GM21360 (cell line): Measurements from ENCODE around the gene HSPB9.
A peak's percentile ranks its signal among the peaks of the same experiment; 100 is the strongest.

ENCODE experiments used
- ATAC-seq: cut with Tn5 transposase; IDR thresholded peaks from one replicate; pipeline ENCODE4 v1.9.1; 2021; ENCODE audit warnings: mild to moderate bottlenecking, moderate library complexity; ENCODE audit not compliant: unreplicated experiment

HSPB9 gene

GRCh38 chr17:42098730-42099399, 23.7 kb upstream of the HSPB9 start:
- no peak for ATAC-seq

GRCh38 chr17:42101513-42102292, 20.9 kb upstream of the HSPB9 start:
- no peak for ATAC-seq

DNA sequence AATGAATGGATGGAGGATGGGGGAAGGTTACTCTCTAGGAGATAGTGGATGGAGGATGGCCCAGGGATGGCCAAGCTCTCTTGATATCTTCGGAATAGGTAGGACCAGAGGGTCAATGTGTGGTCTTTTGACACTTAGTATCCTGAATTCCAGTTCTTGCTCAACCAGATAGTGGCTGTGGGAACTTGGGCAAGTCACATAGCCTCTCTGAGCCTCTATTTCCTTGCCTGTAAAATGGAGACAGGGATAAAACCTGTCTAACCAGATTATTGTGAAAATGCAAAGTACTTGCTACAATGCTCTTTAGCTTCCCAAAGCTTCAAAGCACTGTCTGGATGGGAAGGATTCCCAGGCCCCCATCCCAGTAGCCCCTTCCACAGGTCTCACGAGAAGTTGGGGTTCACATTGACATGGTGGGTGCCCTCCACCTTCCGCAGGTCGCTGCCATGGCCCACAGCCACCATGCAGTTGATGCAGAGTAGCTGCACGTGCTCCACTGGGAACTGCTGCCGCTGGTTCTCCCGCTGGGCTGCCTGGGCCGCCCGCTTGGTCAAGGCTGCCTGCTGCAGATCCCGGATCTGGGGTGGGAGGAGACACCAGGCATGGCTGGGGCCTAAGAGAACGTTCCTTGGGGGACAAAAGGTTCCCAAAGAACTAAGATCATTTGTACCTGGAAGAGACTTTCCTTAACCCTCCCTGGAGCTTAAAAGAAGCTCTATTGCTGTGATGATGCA, 19.2 kb upstream of the HSPB9 start:
- ATAC-seq = no peak

- ATAC-seq = no peak
Measured at GRCh38 chr17:42104264-42104663, 18.3 kb upstream of the HSPB9 start.

DNA sequence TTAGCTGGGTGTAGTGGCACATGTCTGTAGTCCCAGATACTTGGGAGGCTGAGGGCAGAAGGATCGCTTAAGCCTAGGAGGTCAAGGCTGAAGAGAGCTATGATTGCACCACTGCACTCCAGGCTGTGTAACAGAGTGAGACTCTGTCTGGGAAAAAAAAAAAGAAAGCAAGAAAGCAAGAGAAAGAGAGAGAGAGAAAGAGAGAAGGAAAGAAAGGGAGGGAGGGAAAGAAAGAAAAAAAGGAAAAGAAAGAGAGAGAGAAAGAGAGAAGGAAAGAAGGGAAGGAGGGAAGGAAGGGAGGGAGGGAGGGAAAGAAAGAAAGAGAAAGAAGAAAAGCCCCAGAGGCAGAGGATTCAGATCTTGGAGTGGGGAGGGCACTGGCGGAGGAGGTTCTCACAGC, 16.6 kb upstream of the HSPB9 start:
- ATAC-seq = no peak

DNA sequence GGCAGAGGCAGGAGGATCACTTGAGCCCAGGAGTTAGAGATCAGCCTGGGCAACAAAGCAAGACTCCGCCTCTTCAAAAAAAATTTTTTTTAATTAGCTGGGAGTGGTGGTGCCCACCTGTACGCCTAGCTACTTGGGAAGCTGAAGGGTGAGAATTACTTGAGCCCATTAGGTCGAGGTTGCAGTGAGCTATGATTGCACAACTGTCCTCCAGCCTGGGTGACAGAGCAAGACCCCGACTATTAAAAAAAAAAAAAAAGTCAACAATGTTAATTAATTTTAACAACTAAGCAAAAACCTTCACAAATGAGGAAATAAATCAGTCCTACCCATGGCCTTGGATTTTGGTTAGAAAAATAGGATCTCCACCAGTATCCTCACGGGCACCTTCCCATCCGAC, 15.5 kb upstream of the HSPB9 start:
- ATAC-seq = no peak

DNA sequence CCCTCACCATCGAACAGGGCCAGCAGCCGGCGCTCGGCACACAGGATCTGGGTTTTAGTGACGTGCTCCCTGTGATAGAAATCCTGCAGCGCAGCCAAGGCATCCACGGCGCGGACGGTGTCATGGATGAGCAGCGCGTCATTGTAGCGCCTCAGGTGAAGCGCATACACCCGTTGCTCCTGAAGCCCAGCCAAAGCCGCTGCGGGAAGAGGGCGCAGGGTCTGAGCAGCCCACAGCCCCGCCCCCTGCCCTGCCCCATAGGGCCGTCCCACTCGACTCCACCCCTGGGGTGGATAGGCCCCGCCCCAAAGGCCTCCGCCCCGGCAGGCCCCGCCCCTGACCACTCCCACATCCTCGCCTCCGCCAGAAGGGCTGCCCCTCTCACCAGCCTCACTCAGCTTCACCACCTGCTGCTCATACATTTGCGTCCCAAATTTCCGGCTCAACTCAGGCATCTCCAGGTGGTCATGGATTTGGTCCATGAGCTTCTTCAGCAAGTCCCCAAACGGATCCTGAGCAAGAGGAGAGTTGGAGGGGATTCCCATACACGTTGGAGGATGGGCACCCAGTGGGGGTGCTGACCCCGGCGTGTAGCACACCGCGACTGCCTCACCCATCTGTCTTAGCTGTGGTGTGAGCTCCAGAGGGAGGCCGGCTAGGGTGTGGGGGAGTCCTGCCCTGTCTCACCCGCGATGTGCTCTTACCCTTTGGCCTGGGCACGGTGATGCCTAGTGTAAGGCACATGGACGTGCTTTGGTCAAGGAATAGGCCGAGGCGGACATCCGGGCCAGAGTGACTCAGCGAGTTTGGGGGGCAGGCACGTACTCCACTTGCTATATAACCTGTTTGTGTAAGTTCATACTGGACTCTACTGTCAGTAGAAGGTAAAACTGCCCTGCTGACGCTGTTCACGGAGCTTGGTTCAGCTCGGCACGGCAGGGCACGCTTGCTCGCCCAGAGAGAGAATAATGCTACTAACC, 14.7 kb upstream of the HSPB9 start:
- no peak for ATAC-seq

GRCh38 chr17:42109086-42109485, 13.5 kb upstream of the HSPB9 start:
- no peak for ATAC-seq

DNA sequence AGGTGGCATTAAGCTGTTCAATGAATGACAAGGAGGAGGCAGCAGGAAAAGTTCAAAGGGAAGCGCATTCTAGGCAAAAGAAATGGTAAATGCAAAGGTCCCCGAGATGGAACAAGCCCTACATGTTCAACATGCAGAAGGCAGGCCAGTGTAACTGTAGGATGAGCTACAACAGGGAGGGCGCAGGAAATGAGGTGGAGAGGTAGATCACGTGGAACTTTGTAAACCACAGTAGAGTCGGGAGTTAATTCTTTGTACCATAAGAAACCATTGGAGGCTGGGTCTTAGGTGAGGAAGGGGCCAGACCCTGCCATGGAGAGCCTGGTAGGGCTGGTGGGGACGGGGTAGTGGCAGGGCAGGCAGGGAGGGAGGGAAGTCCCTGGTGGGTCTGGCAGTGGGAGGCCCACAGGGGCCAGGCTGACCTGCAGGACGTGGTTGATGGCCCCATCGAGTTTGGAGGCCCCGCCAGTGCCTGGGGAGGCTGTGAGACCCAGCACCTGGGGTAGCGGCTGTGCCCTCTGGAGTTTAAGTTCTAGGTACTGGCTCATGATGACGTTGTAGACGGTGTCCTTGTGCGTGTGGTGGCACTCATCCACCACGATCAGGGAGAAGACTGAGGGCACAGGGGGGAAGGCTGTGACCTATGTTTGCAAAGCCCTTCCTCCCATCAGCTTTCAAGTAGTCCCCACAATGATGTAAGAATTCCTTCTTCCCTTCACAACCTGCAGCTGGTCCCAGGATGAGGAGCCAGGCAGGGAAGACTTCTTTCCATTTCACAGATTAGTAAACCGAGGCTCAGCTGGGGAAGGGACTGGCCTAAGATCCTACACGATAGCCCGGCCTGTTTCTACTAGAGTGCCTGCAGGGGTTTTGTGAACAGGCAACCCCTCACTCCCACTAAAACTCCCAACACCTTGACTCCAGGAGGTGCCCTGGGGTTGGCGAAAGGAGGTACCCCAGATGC, 12.0 kb upstream of the HSPB9 start:
- no peak for ATAC-seq

DNA sequence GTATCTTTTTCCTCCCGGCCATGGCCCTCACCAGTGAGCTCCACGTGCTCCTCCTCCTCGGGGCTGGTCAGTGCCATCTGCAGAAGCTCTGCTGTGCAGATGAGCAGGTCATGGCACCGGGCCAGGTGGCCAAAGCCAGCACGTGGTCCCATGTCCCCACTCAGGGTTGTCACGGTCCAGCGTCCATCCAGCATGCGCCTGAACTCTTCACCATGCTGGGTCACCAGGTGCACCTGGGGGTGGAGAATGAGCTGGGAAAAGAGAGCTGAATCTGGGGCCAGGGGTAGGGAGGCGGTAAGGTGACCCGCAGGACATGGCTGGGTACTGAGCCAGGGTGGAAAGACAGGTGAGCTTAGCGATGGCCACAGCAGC, 11.4 kb upstream of the HSPB9 start:
- ATAC-seq = no peak

DNA sequence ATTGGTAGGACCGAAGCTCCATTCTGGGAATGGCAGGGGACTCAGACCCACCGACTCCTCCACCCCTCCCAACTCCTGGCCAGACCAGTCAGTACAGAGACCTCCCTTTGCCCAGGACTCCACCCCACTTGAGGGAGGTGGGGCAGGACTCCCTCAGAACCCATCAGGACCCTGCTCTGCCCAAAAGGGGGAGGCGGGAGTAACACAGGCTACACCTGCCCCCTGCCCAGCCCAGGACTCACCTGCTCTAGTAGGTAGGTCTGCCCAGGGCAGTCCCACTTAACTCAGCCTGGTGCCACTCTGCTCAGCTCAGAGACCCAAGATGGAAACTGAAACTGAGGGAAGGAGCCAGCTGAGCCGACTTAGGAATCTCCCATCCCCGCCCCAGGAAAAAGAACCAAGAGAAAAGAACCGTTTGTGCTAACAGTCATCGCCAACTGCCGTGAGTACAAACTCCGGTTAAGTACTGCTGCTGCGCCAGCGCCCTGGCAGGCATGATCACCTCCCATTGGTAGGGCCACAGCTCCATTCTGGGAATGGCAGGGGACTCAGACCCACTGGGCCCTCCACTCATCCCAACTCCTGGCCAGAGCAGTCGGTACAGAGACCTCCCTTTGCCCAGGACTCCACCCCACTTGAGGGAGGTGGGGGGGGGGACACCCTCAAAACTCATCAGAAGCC, 10.6 kb upstream of the HSPB9 start:
- no peak for ATAC-seq

GRCh38 chr17:42112552-42113176, 9.9 kb upstream of the HSPB9 start, which contains the start of gene DHX58:
Gene DHX58 (minus strand): TSS chr17:42112714. CDS start chr17:42111892, 822 bp downstream.
- ATAC-seq = peak; percentile 40

GRCh38 chr17:42113293-42114069, 9.1 kb upstream of the HSPB9 start:
- ATAC-seq = no peak

DNA sequence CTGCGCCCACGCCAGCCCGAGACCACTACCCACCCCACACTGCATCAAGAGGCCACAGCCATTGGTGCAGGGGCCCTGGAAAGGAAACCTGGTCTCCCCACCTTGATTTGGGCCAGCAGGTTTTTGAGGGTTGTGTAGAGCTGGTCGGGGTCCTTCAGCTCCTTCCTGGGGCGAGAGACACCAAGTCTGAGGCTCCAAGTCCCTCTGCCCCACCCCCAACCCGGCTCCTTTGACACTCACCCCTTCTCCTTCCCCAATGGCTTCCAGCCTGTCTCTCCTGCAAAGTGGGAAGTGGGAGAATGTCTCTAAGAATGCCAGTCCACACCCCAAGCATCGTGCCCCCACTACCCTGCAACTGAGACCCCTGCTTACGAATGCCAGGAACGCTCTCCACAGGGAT, 8.5 kb upstream of the HSPB9 start:
- no peak for ATAC-seq

- no peak for ATAC-seq
Measured at GRCh38 chr17:42116705-42117396, 5.8 kb upstream of the HSPB9 start.

DNA sequence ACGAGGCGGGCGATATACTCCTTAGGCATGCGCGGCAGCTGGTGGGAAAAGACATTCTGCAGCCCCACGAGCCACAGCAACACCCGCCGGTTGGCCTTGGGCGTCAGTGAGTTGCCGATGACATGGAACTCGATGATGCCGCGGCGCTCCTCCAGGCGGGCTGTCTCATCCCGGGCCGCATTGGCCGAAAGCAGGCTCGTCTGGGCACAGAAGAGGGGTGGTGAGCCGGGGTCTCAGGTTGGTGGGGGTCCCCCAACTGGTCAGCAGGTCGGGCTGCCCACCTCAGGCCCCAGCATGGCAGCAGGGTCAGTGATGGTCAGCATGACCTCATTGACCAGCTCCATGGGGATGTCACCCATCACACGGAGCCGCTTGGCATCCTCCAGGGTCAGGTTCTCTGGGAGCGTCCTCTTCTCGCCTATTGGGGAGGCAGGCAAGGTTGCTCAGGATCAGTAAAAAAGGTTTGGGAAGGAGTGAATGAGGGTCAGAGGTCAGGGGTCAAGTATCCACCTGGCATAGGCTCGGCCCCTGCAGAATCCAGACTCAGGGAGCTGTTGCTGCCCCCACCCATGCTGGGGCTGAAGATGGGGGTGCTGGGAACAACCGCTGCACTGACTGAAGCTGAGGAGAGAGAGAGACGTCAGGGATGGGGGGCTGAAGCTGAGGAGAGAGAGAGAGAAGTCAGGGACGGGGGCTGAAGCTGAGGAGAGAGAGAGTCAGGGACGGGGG, 5.0 kb upstream of the HSPB9 start:
- ATAC-seq = no peak

DNA sequence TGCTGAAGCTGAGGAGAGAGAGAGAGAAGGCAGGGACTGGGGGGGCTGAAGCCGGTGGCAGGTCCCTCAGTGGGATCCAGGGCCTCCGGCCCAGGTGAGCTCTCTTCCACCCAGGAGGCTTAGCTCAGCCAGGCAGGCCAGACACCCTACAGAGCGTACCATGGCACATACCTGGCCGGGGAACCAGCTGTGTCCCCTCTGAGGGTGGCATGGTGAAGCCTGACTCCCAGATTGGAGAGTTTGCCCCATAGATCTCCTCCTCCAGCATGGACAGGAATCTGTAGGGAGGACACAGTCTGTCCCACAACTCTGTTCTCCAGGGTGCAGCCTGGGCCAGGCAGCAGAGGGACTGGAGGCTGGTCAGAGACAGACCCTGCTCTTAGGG, 4.5 kb upstream of the HSPB9 start:
- no peak for ATAC-seq
